ENCODE data around the gene CSTPP1. TPM values are rescaled to one million over a fixed set of nuclear protein-coding genes. Genes with fewer than 3 reads are reported as not detected.

CSTPP1 gene
- polyA plus RNA-seq, 1 experiment: 48.7 TPM

GRCh38 chr11:47161890-47162289 is 225.3 kb downstream of the CSTPP1 start:
- no peak for DNase-seq (ENCODE audit: low read depth)
- POLR2A ChIA-PET: no interaction called here
- no peak for TF ChIP-seq CTCF (IDR thresholded peaks at IDR 0.05; ENCODE audit: insufficient read depth, low read depth, low read length)
- CTCF ChIA-PET: interaction anchor here (0.6 to 4.0 kb wide), 21 partner anchors 8 to 316 kb away, joined by 3 to 24 read pairs (median 5); partner anchors contain the start of genes ARFGAP2 and NR1H3
- no peaks in the 10 kb centered on the region for H3K27me3 ChIP-seq (ENCODE audit: control insufficient read depth, insufficient read depth, low read length)
- no peak overlapping the region for H3K4me3 ChIP-seq (ENCODE audit: low read depth, low read length)
- peaks cover 24% of the 10 kb centered on the region for H3K36me3 ChIP-seq (ENCODE audit: control insufficient read depth, insufficient read depth, low read length)

DNA sequence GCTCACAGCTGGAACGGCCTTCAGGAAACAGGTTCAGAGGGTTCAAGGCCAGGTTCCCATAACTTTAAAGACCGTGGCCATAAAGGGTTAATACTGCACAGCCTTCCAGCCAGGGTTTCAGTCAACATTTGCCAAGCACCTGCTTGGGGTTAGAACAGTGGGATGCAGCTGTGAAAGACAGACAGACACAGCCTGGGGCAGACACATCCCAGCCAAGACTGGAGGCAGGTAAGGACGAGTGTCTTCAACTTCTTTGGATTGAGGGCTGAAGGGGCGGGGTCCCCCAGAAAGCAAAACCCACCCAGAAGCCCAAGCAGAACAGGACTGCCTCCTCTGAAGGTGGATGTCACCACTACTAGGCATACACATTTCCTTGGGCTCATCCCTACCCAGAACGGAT is 225.9 kb downstream of the CSTPP1 start:
- peaks cover 29% of the 10 kb centered on the region for H3K36me3 ChIP-seq (ENCODE audit: control insufficient read depth, insufficient read depth, low read length)
- ChIA-PET CTCF (interaction anchor here (0.6 to 4.0 kb wide), 21 partner anchors 9 to 317 kb away, joined by 3 to 24 read pairs (median 4); partner anchors contain the start of genes ARFGAP2 and NR1H3), POLR2A (no interaction called here)
- no peak for TF ChIP-seq CTCF (IDR thresholded peaks at IDR 0.05; ENCODE audit: insufficient read depth, low read depth, low read length)
- no peak for DNase-seq (ENCODE audit: low read depth)
- H3K27me3 ChIP-seq (ENCODE audit: control insufficient read depth, insufficient read depth, low read length): no peaks in the 10 kb centered on the region
- no peak overlapping the region for H3K4me3 ChIP-seq (ENCODE audit: low read depth, low read length)

DNA sequence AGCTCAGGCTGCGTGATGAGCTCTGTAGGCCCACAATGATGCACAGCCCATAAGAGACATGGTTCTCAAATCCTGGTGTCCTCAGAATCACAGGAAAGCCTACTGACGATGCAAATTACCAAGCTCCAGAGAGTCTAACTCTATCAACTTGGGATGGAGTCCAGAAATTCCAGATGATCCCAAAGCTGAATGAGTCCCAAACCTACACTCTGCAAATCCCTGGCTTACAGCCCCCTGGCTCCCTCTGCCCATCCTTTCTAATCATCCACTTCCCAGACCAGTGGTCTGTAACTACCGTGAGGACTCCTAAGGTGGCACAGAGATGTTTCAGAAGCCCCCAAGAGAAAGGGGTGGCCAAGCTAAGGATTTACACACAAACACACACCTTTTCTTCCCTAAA is 226.6 kb downstream of the CSTPP1 start:
- ChIA-PET CTCF (interaction anchor here (1.1 to 4.0 kb wide), 17 partner anchors 8 to 299 kb away, joined by 3 to 24 read pairs (median 6); partner anchors contain the start of genes ARFGAP2 and NR1H3), POLR2A (interaction anchor here (0.6 kb wide), 1 partner anchor 242 kb away, joined by 4 read pairs; no protein-coding TSS in a partner anchor)
- Histone ChIP-seq H3K27me3 (ENCODE audit: control insufficient read depth, insufficient read depth, low read length) (no peaks in the 10 kb centered on the region), H3K36me3 (ENCODE audit: control insufficient read depth, insufficient read depth, low read length) (peaks cover 35% of the 10 kb centered on the region), H3K4me3 (ENCODE audit: low read depth, low read length) (no peak overlapping the region)
- no peak for DNase-seq (ENCODE audit: low read depth)
- no peak for TF ChIP-seq CTCF (IDR thresholded peaks at IDR 0.05; ENCODE audit: insufficient read depth, low read depth, low read length)

- Histone ChIP-seq H3K4me3 (ENCODE audit: low read depth, low read length) (no peak overlapping the region), H3K27me3 (ENCODE audit: control insufficient read depth, insufficient read depth, low read length) (no peaks in the 10 kb centered on the region), H3K36me3 (ENCODE audit: control insufficient read depth, insufficient read depth, low read length) (peaks cover 38% of the 10 kb centered on the region)
- POLR2A ChIA-PET: no interaction called here
- CTCF ChIA-PET: interaction anchor here (1.3 to 4.0 kb wide), 11 partner anchors 7 to 299 kb away, joined by 3 to 24 read pairs (median 10); partner anchors contain the start of genes ARFGAP2 and NR1H3
- no peak for DNase-seq (ENCODE audit: low read depth)
- no peak for TF ChIP-seq CTCF (IDR thresholded peaks at IDR 0.05; ENCODE audit: insufficient read depth, low read depth, low read length)
Measured at GRCh38 chr11:47163898-47164297, 227.3 kb downstream of the CSTPP1 start.

DNA sequence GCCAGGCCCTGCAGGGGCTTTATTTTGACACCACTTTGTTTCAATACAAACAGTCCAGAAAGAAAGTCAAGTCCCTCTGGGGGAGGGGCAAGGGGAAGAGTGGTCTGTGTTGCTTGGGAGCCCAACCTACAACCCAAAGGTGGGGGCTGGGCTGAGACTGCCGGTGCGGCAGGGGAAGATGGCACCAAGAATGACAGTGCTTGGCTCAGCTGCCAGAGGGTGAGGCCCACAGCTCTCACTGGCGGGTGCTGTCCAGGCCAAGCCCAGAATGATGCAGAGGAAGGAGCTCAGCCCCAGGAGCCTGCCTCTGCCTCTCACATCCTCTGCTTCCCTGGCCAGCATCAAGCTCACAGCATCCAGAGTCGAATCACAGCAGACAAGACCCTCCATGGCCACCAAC is 227.8 kb downstream of the CSTPP1 start:
- TF ChIP-seq CTCF (IDR thresholded peaks at IDR 0.05; ENCODE audit: insufficient read depth, low read depth, low read length): no peak
- H3K36me3 ChIP-seq (ENCODE audit: control insufficient read depth, insufficient read depth, low read length): peaks cover 38% of the 10 kb centered on the region
- ChIA-PET POLR2A (no interaction called here), CTCF (interaction anchor here (1.3 to 3.0 kb wide), 8 partner anchors 11 to 300 kb away, joined by 3 to 23 read pairs (median 8); partner anchors contain the start of gene ARFGAP2)
- no peak for DNase-seq (ENCODE audit: low read depth)
- H3K27me3 ChIP-seq (ENCODE audit: control insufficient read depth, insufficient read depth, low read length): no peaks in the 10 kb centered on the region
- H3K4me3 ChIP-seq (ENCODE audit: low read depth, low read length): no peak overlapping the region
